Measurements from ENCODE around the gene TMCC1.

DNA sequence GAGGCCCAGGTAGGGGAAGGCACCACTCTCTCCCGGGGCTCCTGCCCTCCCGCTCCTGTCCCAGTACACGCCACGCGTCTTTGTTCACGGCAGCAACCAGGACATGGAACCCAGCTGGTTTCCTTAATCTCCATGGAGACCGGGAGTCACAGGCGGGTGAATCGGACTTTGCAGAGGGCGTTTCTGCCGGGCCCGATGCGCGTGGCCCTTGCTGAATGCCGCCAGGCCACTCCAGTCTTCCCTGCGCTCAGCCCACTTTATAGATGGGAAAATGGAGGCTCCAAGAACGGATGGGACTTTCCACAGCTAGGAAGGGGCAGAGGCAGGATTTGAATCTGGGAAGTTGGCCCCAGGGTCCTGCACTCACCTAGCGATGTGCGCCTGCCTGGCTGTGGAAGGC is 294.4 kb downstream of the TMCC1 start:
- TF ChIP-seq JUN (IDR thresholded peaks at IDR 0.05; ENCODE audit: borderline replicate concordance, insufficient read depth, insufficient read length, low read depth) = no peak
- TF ChIP-seq, protein P1, sequence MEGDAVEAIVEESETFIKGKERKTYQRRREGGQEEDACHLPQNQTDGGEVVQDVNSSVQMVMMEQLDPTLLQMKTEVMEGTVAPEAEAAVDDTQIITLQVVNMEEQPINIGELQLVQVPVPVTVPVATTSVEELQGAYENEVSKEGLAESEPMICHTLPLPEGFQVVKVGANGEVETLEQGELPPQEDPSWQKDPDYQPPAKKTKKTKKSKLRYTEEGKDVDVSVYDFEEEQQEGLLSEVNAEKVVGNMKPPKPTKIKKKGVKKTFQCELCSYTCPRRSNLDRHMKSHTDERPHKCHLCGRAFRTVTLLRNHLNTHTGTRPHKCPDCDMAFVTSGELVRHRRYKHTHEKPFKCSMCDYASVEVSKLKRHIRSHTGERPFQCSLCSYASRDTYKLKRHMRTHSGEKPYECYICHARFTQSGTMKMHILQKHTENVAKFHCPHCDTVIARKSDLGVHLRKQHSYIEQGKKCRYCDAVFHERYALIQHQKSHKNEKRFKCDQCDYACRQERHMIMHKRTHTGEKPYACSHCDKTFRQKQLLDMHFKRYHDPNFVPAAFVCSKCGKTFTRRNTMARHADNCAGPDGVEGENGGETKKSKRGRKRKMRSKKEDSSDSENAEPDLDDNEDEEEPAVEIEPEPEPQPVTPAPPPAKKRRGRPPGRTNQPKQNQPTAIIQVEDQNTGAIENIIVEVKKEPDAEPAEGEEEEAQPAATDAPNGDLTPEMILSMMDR (IDR thresholded peaks at IDR 0.05; ENCODE audit: extremely low read depth in 1 of 2, insufficient read depth in 1 of 2, low read depth in 1 of 2, low read length in 2 of 2) = no peak
- no peak for TF ChIP-seq EZH2 (IDR thresholded peaks at IDR 0.05; ENCODE audit: borderline replicate concordance, low read depth, low read length, severe bottlenecking)
- TF ChIP-seq POLR2A (IDR thresholded peaks at IDR 0.05; ENCODE audit: low read depth, low read length) = no peak
- TF ChIP-seq POLR2AphosphoS5 (IDR thresholded peaks at IDR 0.05; ENCODE audit: insufficient read depth, low read depth, low read length) = no peak
- TF ChIP-seq, protein P2, sequence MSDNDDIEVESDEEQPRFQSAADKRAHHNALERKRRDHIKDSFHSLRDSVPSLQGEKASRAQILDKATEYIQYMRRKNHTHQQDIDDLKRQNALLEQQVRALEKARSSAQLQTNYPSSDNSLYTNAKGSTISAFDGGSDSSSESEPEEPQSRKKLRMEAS (IDR thresholded peaks at IDR 0.05; ENCODE audit: insufficient read depth, insufficient read length) = no peak
